GM23338 (cell line): Measurements from ENCODE around the gene RAD51.

Experiments
- POLR2AphosphoS5 ChIP-seq: IDR thresholded peaks from 2 replicates; pipeline ENCODE4 v1.6.1; 2016; ENCODE audit warnings: antibody characterized with exemption, low read depth
- TF ChIP-seq, protein P1 (sequence below): IDR thresholded peaks from one replicate; pipeline ENCODE4 v1.6.1; 2018; ENCODE audit warnings: antibody characterized with exemption; ENCODE audit not compliant: unreplicated experiment
- TF ChIP-seq, protein P2 (sequence below), 2 experiments: fragments of 200-600 bp in 1 of 2; sonication (generic) in 1 of 2; conservative IDR thresholded peaks; 2 replicates each; pipeline versions ENCODE4 v1.5.1 to v1.6.1; 2016 to 2017; ENCODE audit warnings: antibody characterized with exemption in 2 of 2, low read depth in 2 of 2, mild to moderate bottlenecking in 2 of 2, moderate library complexity in 1 of 2

GRCh38 chr15:40694688-40695468, at the start of gene RAD51:
- TF ChIP-seq, protein P1, sequence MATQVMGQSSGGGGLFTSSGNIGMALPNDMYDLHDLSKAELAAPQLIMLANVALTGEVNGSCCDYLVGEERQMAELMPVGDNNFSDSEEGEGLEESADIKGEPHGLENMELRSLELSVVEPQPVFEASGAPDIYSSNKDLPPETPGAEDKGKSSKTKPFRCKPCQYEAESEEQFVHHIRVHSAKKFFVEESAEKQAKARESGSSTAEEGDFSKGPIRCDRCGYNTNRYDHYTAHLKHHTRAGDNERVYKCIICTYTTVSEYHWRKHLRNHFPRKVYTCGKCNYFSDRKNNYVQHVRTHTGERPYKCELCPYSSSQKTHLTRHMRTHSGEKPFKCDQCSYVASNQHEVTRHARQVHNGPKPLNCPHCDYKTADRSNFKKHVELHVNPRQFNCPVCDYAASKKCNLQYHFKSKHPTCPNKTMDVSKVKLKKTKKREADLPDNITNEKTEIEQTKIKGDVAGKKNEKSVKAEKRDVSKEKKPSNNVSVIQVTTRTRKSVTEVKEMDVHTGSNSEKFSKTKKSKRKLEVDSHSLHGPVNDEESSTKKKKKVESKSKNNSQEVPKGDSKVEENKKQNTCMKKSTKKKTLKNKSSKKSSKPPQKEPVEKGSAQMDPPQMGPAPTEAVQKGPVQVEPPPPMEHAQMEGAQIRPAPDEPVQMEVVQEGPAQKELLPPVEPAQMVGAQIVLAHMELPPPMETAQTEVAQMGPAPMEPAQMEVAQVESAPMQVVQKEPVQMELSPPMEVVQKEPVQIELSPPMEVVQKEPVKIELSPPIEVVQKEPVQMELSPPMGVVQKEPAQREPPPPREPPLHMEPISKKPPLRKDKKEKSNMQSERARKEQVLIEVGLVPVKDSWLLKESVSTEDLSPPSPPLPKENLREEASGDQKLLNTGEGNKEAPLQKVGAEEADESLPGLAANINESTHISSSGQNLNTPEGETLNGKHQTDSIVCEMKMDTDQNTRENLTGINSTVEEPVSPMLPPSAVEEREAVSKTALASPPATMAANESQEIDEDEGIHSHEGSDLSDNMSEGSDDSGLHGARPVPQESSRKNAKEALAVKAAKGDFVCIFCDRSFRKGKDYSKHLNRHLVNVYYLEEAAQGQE, result peak; percentile 3
- TF ChIP-seq POLR2AphosphoS5, result peak; percentile 93; the same call in 1 of the 2 replicates
- TF ChIP-seq, protein P2, sequence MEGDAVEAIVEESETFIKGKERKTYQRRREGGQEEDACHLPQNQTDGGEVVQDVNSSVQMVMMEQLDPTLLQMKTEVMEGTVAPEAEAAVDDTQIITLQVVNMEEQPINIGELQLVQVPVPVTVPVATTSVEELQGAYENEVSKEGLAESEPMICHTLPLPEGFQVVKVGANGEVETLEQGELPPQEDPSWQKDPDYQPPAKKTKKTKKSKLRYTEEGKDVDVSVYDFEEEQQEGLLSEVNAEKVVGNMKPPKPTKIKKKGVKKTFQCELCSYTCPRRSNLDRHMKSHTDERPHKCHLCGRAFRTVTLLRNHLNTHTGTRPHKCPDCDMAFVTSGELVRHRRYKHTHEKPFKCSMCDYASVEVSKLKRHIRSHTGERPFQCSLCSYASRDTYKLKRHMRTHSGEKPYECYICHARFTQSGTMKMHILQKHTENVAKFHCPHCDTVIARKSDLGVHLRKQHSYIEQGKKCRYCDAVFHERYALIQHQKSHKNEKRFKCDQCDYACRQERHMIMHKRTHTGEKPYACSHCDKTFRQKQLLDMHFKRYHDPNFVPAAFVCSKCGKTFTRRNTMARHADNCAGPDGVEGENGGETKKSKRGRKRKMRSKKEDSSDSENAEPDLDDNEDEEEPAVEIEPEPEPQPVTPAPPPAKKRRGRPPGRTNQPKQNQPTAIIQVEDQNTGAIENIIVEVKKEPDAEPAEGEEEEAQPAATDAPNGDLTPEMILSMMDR (conservative IDR thresholded peaks at IDR 0.05; ENCODE audit: low read depth in 2 of 2), result no peak
